ENCODE data around the gene ACP1. TPM values are rescaled to one million over a fixed set of nuclear protein-coding genes. Genes with fewer than 3 reads are reported as not detected.

Gene ACP1
- 100 to 1,000 TPM; 121 to 127 TPM for total RNA-seq

- POLR2A ChIA-PET = interaction anchor here (1.4 kb wide), 1 partner anchor 8 kb away, joined by 3 read pairs; no protein-coding TSS in a partner anchor
- H3K27me3 Mint-ChIP-seq = no peaks in the 10 kb centered on the region
These were observed at the start of gene ACP1 for GRCh38 chr2:264493-265468. Gene ACP1 (plus strand): TSS chr2:264947. CDS start chr2:264965, 18 bp downstream.

GRCh38 chr2:216068-216467 is 48.7 kb upstream of the ACP1 start:
- DNase-seq = no peak
- H3K9me3 Mint-ChIP-seq = peaks cover 4% of the 10 kb centered on the region
- H3K36me3 Mint-ChIP-seq = peaks cover 13% of the 10 kb centered on the region
- peaks cover 3% of the 10 kb centered on the region for H3K27me3 Mint-ChIP-seq
- intact Hi-C loops (cut with micrococcal nuclease) = no loop called here
- ChIA-PET POLR2A (no interaction called here), CTCF (no interaction called here)
- H3K4me3 Mint-ChIP-seq = no peak overlapping the region
- no peaks in the 10 kb centered on the region for H3K4me1 Mint-ChIP-seq (ENCODE audit: low read depth)
- no peak overlapping the region for H3K27ac Mint-ChIP-seq

More at GRCh38 chr2:264493-265468, at the start of gene ACP1:
- peak within 1 kb of the TSS; percentile 91 for H3K4me3 Mint-ChIP-seq
- CTCF ChIA-PET = interaction anchor here (1.0 kb wide), 1 partner anchor 372 kb away, joined by 3 read pairs; no protein-coding TSS in a partner anchor
- DNase-seq = peak; percentile 96
- peaks cover 12% of the 10 kb centered on the region for H3K36me3 Mint-ChIP-seq
- H3K4me1 Mint-ChIP-seq (ENCODE audit: low read depth) = peaks cover 43% of the 10 kb centered on the region
- H3K9me3 Mint-ChIP-seq = no peaks in the 10 kb centered on the region
- intact Hi-C loops (cut with micrococcal nuclease) = loop anchor here (1.0 to 2.0 kb wide), 2 partner anchors 18 to 412 kb away; no protein-coding TSS in a partner anchor
- H3K27ac Mint-ChIP-seq = peak within 1 kb of the TSS; percentile 93

DNA sequence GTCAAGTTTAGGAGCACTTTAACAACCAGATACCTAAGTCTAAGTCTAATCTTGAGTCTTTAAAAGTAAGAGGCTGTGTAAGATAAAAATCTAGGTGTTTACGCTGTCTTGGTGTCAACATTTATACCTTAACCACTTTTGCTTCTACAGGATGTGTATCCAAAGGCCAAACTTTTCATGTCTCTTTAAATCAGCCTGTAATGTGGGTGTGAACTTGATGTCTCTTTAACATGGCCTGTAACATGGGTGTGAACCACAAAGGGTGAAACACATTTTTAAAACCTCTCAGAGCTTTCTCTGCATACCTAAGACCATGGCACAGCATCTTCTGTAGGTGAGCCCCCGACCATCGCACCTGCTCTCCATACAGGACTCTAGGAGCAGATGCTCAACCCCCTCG is 41.3 kb upstream of the ACP1 start:
- Mint-ChIP-seq H3K4me1 (ENCODE audit: low read depth) (no peaks in the 10 kb centered on the region), H3K9me3 (no peaks in the 10 kb centered on the region), H3K36me3 (peaks cover 23% of the 10 kb centered on the region), H3K27ac (no peak overlapping the region), H3K27me3 (no peaks in the 10 kb centered on the region), H3K4me3 (no peak overlapping the region)
- ChIA-PET CTCF (no interaction called here), POLR2A (no interaction called here)
- no peak for DNase-seq
- intact Hi-C loops (cut with micrococcal nuclease) = no loop called here

GRCh38 chr2:223971-224760 is 40.6 kb upstream of the ACP1 start:
- no peak for DNase-seq
- intact Hi-C loops (cut with micrococcal nuclease) = no loop called here
- no peaks in the 10 kb centered on the region for H3K9me3 Mint-ChIP-seq
- H3K4me1 Mint-ChIP-seq (ENCODE audit: low read depth) = no peaks in the 10 kb centered on the region
- H3K27me3 Mint-ChIP-seq = no peaks in the 10 kb centered on the region
- peaks cover 25% of the 10 kb centered on the region for H3K36me3 Mint-ChIP-seq
- H3K27ac Mint-ChIP-seq = no peak overlapping the region
- ChIA-PET POLR2A (no interaction called here), CTCF (interaction anchor here (0.9 kb wide), 1 partner anchor 23 kb away, joined by 3 read pairs; no protein-coding TSS in a partner anchor)
- no peak overlapping the region for H3K4me3 Mint-ChIP-seq

- no peak overlapping the region for H3K4me3 Mint-ChIP-seq
- no peaks in the 10 kb centered on the region for H3K4me1 Mint-ChIP-seq (ENCODE audit: low read depth)
- H3K27me3 Mint-ChIP-seq = no peaks in the 10 kb centered on the region
- peaks cover 29% of the 10 kb centered on the region for H3K36me3 Mint-ChIP-seq
- H3K27ac Mint-ChIP-seq = no peak overlapping the region
- no peaks in the 10 kb centered on the region for H3K9me3 Mint-ChIP-seq
- no peak for DNase-seq
- ChIA-PET POLR2A (no interaction called here), CTCF (no interaction called here)
- intact Hi-C loops (cut with micrococcal nuclease) = no loop called here
These were observed 36.6 kb upstream of the ACP1 start for GRCh38 chr2:228115-228514.

- no peaks in the 10 kb centered on the region for H3K9me3 Mint-ChIP-seq
- H3K36me3 Mint-ChIP-seq = peaks cover 30% of the 10 kb centered on the region
- ChIA-PET POLR2A (no interaction called here), CTCF (no interaction called here)
- no peak overlapping the region for H3K4me3 Mint-ChIP-seq
- no peak overlapping the region for H3K27ac Mint-ChIP-seq
- intact Hi-C loops (cut with micrococcal nuclease) = no loop called here
- H3K27me3 Mint-ChIP-seq = no peaks in the 10 kb centered on the region
- no peaks in the 10 kb centered on the region for H3K4me1 Mint-ChIP-seq (ENCODE audit: low read depth)
- no peak for DNase-seq
These were observed 36.0 kb upstream of the ACP1 start for GRCh38 chr2:228518-229278.

- Mint-ChIP-seq H3K36me3 (peaks cover 26% of the 10 kb centered on the region), H3K9me3 (no peaks in the 10 kb centered on the region), H3K4me1 (ENCODE audit: low read depth) (no peaks in the 10 kb centered on the region), H3K4me3 (no peak overlapping the region), H3K27me3 (no peaks in the 10 kb centered on the region), H3K27ac (no peak overlapping the region)
- CTCF ChIA-PET = no interaction called here
- DNase-seq = no peak
- intact Hi-C loops (cut with micrococcal nuclease) = no loop called here
- POLR2A ChIA-PET = no interaction called here
These were observed 33.1 kb upstream of the ACP1 start for GRCh38 chr2:231521-232185.

- H3K9me3 Mint-ChIP-seq = no peaks in the 10 kb centered on the region
- no peak overlapping the region for H3K27ac Mint-ChIP-seq
- DNase-seq = no peak
- H3K4me3 Mint-ChIP-seq = no peak overlapping the region
- ChIA-PET CTCF (no interaction called here), POLR2A (no interaction called here)
- no peaks in the 10 kb centered on the region for H3K4me1 Mint-ChIP-seq (ENCODE audit: low read depth)
- H3K27me3 Mint-ChIP-seq = no peaks in the 10 kb centered on the region
- peaks cover 20% of the 10 kb centered on the region for H3K36me3 Mint-ChIP-seq
- intact Hi-C loops (cut with micrococcal nuclease) = no loop called here
These were observed 31.7 kb upstream of the ACP1 start for GRCh38 chr2:233030-233429.

GRCh38 chr2:234421-234820 is 30.3 kb upstream of the ACP1 start:
- ChIA-PET POLR2A (no interaction called here), CTCF (interaction anchor here (1.2 kb wide), 1 partner anchor 12 kb away, joined by 4 read pairs; no protein-coding TSS in a partner anchor)
- no peak for DNase-seq
- Mint-ChIP-seq H3K9me3 (no peaks in the 10 kb centered on the region), H3K27me3 (no peaks in the 10 kb centered on the region), H3K4me1 (ENCODE audit: low read depth) (no peaks in the 10 kb centered on the region), H3K4me3 (no peak overlapping the region), H3K36me3 (peaks cover 16% of the 10 kb centered on the region), H3K27ac (no peak overlapping the region)
- intact Hi-C loops (cut with micrococcal nuclease) = no loop called here

DNA sequence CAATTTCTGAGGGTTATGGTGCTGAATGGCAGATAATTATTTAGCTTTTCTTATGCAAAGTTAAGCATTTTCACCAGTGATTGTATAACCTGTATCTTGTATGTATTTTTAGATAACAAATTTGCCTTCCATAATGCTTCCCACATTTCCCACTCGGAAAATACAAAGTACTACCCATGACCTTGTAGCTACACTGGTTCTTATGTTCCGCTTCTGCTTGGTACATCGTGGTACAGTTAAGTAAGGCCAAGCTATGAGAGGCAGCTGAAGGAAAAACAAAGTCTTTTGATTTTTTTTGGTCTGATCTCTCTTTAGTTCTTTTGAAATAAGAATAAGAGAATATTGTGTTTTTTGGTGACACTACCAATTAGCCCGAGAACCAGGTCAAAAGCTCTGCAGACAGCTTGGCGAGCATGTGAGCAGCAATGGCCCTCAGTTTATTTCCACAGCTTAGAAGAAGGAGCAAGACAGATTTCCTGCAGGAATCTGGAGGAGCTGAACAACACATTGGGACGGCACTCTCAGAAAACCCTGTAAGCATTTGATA is 27.7 kb upstream of the ACP1 start:
- intact Hi-C loops (cut with micrococcal nuclease) = no loop called here
- Mint-ChIP-seq H3K27me3 (no peaks in the 10 kb centered on the region), H3K4me1 (ENCODE audit: low read depth) (no peaks in the 10 kb centered on the region), H3K9me3 (no peaks in the 10 kb centered on the region), H3K36me3 (peaks cover 24% of the 10 kb centered on the region), H3K4me3 (no peak overlapping the region), H3K27ac (no peak overlapping the region)
- ChIA-PET CTCF (interaction anchor here (2.1 kb wide), 1 partner anchor 10 kb away, joined by 14 read pairs; no protein-coding TSS in a partner anchor), POLR2A (no interaction called here)
- DNase-seq = no peak

- H3K4me3 Mint-ChIP-seq = no peak overlapping the region
- ChIA-PET CTCF (interaction anchor here (0.6 to 2.1 kb wide), 2 partner anchors 9 to 45 kb away, joined by 3 to 14 read pairs; no protein-coding TSS in a partner anchor), POLR2A (no interaction called here)
- intact Hi-C loops (cut with micrococcal nuclease) = no loop called here
- H3K27ac Mint-ChIP-seq = no peak overlapping the region
- H3K36me3 Mint-ChIP-seq = peaks cover 28% of the 10 kb centered on the region
- no peak for DNase-seq
- H3K4me1 Mint-ChIP-seq (ENCODE audit: low read depth) = no peaks in the 10 kb centered on the region
- peaks cover 4% of the 10 kb centered on the region for H3K9me3 Mint-ChIP-seq
- no peaks in the 10 kb centered on the region for H3K27me3 Mint-ChIP-seq
These were observed 26.9 kb upstream of the ACP1 start for GRCh38 chr2:237878-238277.

Data from activated CD4-positive, alpha-beta memory T cell treated with anti-CD3 and anti-CD28 coated beads for 36 hours (primary cell).